NCI-H446 treated with DMSO at 0.1 percent for 48 hours (cell line): ENCODE results near the gene SETD2.
"Not testable (repeated sequence)": the region's sequence is repeated elsewhere in the genome, so short reads cannot be mapped to it uniquely, and the experiment has no call there.

Experiments used
- DNase-seq: peaks from one replicate; lab custom pipeline; 2025; lab: John Stamatoyannopoulos, UW

The SETD2 gene

GRCh38 chr3:47149339-47149933, 14.5 kb downstream of the SETD2 start:
- no peak for DNase-seq

DNA sequence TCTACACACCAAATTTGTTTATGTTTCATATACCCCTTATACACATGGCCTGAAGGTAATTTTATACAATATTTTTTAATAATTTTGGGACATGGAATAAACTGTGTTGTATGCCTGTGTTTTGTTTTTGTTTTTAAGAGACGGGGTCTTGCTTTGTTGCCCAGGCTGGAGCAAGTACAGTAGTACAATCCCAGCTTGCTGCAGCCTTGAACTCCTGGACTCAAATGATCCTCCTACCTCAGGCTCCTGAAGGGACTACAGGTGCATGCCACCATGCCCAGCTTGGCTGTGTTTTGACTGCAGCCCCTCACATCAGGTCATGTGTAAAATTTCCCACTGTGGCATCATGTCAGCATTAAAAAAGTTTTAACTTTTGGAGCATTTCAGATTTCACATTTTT, 18.6 kb downstream of the SETD2 start:
- no peak for DNase-seq

DNA sequence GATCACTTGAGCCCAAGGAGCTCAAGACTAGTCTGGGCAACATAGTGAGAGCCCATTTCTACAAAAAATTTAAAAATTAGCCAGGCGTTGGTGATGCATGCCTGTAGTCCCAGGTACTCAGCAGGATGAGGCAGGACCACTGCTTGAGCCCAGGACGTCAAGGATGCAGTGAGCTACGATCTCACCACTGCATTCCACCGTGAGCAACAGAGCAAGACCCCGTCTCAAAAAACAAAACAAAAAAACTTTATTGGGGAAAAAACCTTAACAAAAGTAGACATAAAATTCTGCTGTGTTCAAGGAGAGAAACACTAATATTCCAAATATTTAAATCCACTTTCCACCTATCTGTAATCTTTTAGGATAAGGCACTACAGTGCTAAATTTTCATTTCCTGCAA, 20.8 kb downstream of the SETD2 start:
- no peak for DNase-seq

- not testable (repeated sequence) for DNase-seq
These were observed 21.4 kb downstream of the SETD2 start for GRCh38 chr3:47142536-47142935.

DNA sequence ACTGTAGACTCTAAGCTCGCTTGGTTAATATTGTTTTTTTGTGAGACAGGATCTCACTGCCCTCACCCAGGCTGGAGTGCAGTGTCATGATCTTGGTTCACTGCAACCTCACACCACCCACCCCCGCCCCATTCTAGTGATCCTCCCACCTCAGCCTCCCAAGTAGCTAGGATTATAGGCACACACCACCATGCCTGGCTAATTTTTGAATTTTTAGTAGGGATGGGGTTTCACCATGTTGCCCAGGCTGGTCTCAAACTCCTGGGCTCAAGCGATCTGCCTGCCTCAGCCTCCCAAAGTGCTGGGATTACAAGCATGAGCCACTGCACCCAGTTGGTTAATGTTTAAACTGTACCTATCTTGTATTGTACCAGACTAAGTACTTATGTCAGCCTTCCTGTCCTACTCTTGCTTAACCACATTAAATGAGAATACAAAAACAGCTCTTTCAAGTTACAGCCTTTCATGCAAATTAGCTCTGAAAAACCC, 22.9 kb downstream of the SETD2 start:
- DNase-seq, result not testable (repeated sequence)

DNA sequence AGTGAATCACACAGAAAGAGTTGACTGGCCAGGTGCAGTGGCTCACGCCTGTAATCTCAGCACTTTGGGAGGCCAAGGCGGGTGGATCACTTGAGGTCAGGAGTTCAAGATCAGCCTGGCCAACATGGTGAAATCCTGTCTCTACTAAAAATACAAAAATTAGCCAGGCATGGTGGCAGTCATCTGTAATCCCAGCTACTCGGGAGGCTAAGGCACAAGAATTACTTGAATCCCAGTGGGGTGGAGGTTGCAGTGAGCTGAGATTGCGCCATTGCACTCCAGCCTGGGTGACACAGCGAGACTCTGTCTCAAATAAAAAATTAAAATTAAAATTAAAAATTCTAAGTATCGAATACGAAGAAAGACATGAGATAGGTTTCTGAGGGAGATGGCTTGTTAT, 23.4 kb downstream of the SETD2 start:
- DNase-seq, result not testable (repeated sequence)

DNA sequence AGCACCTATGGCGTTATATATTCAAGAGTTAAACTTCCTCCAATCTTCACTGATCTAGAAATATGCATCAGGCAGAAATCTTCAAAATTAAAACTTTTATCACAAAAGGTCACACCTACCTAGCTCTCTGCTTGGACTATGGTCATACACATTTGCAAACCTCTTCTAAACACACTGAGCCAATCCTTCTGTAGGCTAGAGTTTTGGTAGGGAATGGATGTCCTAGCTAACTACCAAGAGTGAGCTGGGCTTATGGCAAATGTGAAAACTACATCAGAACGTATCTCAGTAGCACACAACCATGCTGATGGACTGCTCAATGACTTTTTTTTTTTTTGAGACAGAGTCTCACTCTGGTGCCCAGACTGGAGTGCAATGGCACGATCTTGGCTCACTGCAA, 29.6 kb downstream of the SETD2 start:
- no peak for DNase-seq

DNA sequence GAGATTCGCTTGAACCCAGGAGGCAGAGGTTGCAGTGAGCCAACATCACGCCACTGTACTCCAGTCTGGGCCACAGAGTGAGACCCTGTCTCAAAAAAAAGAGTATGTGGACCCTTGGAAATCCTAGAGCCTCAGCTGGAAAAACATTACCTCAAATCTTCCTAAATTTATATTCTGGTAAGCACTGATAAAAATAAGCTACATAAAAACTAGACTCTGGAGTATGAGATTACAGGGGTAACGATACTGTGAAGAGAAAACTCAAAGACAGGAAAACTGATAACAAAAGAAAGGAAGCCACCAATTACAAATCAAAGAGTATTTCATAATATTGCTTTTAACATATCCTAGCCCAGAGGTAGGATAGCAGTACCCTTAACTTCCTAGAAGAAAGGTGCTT, 30.3 kb downstream of the SETD2 start:
- no peak for DNase-seq

DNA sequence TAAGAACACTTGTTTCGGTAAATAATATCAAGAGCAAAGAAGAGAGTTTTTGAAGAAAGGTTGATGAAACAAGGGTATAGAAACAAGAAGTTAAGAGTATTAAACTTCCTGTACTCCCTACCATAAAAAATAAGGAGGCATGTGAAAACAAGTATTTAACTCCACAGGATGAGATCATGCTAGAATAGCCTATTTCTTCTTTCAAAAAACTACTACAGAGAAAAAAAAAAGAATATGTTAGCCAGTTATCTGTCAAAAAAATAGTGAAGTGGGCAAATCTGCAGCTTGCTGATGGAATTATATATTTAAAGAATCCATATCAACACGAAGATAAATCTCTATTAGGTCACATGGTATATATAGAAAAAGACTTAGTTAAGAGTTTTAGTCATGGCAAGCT, 33.4 kb downstream of the SETD2 start:
- DNase-seq, result no peak

GRCh38 chr3:47128137-47128536, 35.8 kb downstream of the SETD2 start:
- no peak for DNase-seq

DNA sequence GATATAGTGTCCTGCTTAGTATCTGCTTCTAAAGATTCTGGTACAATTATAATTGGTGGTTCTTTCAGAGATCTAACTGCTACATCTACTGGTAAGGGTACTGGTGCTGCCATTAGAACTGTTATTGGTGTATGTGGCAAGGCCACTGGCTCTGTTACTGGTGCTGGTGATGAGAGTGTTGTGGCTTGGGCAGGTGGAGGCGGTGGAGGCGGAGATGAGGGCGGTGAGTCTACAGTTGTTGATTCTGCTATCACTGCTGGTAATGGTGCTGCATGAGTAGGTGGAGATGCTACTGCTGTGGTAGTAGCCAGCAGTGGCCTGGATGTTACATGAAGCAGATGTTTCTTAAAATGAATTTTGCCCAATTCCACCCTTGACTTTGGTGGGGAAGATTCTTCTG, 40.1 kb downstream of the SETD2 start:
- DNase-seq, result no peak

- DNase-seq, result no peak
These were observed 42.5 kb downstream of the SETD2 start for GRCh38 chr3:47121409-47121808.

DNA sequence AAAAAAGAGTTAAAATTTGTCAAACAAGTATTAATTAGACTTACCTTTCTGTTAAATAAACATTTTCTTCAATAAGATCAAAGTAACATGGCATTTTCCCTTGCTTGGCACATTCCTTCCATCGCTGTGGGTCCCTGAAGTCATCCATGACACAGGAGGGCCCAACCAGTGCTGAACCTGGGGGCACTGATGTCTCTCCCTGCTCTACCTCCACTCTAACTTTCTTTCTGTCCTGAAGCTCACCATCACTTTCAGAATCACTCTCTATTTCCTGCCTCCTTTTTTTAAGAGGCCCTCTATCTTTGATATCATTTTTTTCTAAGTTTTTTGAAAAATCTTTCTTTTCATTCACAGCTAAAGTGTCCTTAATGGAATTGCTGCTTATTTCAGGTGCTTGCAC, 43.8 kb downstream of the SETD2 start:
- DNase-seq, result no peak

GRCh38 chr3:47119387-47119786, 44.5 kb downstream of the SETD2 start:
- DNase-seq, result not testable (repeated sequence)

GRCh38 chr3:47117807-47118364, 46.0 kb downstream of the SETD2 start:
- no peak for DNase-seq

DNA sequence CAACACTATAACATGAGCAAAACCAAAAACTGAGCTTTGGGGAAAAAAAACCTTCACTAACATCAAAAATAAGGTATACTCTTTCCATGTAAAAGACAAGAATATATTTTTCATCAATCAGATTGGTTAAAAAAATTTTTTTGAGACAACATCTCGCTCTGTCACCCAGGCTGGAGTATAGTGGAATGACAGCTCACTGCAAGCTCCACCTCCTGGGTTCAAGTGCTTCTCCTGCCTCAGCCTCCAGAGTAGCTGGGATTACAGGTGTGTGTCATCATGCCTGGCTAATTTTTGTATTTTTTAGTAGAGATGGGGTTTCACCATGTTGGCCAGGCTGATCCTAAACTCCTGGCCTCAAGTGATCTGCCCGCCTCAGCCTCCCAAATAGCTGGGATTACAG, 48.4 kb downstream of the SETD2 start:
- not testable (repeated sequence) for DNase-seq

DNA sequence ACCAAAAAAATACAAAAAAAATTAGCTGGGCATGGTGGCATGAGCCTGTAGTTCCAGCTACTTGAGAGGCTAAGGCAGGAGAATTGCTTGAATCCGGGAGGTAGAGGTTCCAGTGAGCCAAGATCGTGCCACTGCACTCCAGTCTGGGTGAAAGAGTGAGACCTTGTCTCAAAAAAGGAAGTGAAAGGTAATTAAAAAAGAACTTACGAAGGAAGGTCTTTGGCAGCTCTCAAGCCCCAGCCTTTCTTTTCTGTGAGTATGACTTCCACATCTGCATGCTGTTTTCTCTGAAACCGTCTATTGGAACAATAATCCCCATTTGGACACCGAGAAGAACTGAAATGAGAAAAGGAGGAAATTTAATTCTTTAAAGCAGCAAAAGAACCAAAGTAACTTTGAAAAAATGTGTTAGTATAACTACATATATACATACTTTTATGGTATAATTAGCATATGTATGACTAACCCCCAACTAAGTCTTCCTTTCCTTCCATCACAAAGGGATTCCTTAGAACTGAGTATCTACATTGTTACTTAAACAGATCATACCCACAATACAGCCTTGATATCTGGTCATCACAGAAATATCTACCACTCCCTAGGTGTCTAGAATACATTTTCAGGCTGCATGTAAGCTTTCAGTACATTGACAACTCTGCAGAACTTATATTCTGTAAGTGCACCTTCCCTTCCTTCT, 50.1 kb downstream of the SETD2 start:
- DNase-seq, result no peak

- DNase-seq, result no peak
These were observed 50.9 kb downstream of the SETD2 start for GRCh38 chr3:47112997-47113396.

- no peak for DNase-seq
These were observed 54.5 kb downstream of the SETD2 start for GRCh38 chr3:47109393-47109792.

DNA sequence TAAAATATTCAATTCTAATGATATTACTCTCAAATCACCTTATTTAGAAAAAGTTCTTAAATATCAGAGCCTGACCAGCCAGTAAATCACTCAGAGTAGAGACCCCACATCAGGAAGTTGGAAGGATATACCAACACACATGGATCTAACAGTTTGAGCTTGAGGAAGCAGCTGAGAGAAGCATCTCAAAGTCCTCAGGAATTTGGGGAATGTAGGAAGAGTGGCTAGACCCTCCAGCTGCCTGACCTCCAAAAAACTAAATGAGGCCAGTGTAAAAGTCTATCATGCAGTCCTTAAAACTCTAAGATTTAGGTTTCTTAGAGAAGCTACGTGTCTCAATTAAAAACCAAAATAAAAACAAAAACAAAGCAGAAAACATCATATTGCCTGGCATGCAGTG, 55.4 kb downstream of the SETD2 start:
- DNase-seq, result no peak

GRCh38 chr3:47104259-47104658, 59.7 kb downstream of the SETD2 start:
- no peak for DNase-seq

GRCh38 chr3:47103619-47104018, 60.3 kb downstream of the SETD2 start:
- DNase-seq, result no peak

DNA sequence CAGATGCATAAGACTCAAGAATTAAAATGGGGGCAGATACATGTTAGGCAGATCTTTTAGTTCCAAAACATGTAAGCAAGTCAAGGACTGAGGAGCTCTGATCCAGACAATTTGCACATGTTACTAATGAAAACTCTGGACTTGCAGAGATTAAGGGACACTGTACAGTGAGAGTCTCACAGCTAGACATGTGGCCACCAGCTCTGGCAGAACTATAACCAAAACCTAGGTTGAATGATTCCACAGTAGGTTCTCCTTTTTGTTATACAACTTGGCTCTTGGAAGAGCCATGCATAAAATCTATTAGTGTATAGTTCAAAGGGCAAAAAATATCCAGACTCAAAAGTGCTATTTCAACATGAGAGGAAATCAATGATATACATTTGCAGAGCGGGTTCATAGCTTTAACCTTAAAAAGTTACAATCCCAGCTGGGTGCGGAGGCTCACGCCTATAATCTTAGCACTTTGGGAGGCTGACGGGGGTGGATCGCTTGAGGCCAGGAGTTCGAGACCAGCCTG, 61.8 kb downstream of the SETD2 start:
- DNase-seq, result no peak
